Esophagus (tissue), 2 donors: ENCODE measurements around the gene SLC12A2. TPM values are rescaled to one million over a fixed set of nuclear protein-coding genes. Genes with fewer than 3 reads are reported as not detected.

Experiments used
- H3K27ac ChIP-seq, 2 donors: one replicate each; pipeline ENCODE4 v1.5.1; 2013; ENCODE audit warnings: low read depth in 2 of 2, mild to moderate bottlenecking in 2 of 2, inconsistent platforms in 1 of 2, low read length in 1 of 2, moderate library complexity in 1 of 2
- H3K27me3 ChIP-seq, 2 donors: one replicate each; pipeline ENCODE4 v1.6.1; 2013; ENCODE audit warnings: low read length in 2 of 2, control low read depth in 1 of 2, mild to moderate bottlenecking in 1 of 2; ENCODE audit not compliant: insufficient read depth in 2 of 2, control insufficient read depth in 1 of 2
- H3K36me3 ChIP-seq, 2 donors: one replicate each; pipeline ENCODE4 v1.6.1; 2013; ENCODE audit warnings: low read length in 1 of 2; ENCODE audit not compliant: control insufficient read depth in 2 of 2, insufficient read depth in 2 of 2
- H3K4me1 ChIP-seq, 2 donors: one replicate each; pipeline ENCODE4 v1.6.1; 2013; ENCODE audit warnings: low read length in 1 of 2; ENCODE audit not compliant: control insufficient read depth in 2 of 2, insufficient read depth in 2 of 2
- H3K4me3 ChIP-seq, 2 donors: one replicate each; pipeline ENCODE4 v1.5.1; 2013; ENCODE audit warnings: low read length in 2 of 2, mild to moderate bottlenecking in 2 of 2, low read depth in 1 of 2, moderate library complexity in 1 of 2
- H3K9me3 ChIP-seq, 2 donors: one replicate each; pipeline ENCODE4 v1.6.1; 2013; ENCODE audit warnings: mild to moderate bottlenecking in 2 of 2, low read depth in 1 of 2, low read length in 1 of 2, moderate library complexity in 1 of 2; ENCODE audit not compliant: control insufficient read depth in 2 of 2, insufficient read depth in 1 of 2
- WGBS, 2 donors: extraction: QIAGEN DNeasy Blood & Tissue Kit; methylation state at CpG; one replicate each; pipeline ENCODE4 v1.1.7; 2013; 5-methylcytosine and 5-hydroxymethylcytosine counted together
- polyA plus RNA-seq, 2 donors: library from polyadenylated mRNA; stranded (reverse); fragments of 200-250 nt; gene quantifications; one replicate each; pipeline ENCODE4 v1.2.3, GENCODE V29; 2013
- donor health status: healthy with polysubstance abuse.
- donor health status: Bipolar disorder and iron deficiency.

The SLC12A2 gene
- polyA plus RNA-seq, 2 donors: 1.2 to 2.0 TPM

DNA sequence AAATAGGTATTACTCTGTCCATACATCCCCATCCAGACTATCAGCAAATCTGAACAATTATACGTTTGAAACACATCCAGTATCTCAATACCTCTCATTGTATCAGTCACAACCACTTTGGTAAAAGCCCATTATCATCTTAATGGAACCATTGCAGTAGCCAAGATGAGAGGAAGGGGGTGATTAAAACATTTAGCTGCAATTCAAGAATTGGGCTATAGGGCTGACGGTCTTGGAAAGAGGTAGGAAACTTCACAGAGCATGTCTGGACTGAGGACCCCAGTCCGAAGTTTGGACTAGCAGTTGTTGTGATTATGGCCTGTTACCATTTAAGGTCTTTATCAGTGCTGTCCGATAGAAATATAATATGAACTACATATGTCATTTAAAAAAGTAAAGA lies 8.6 kb downstream of the SLC12A2 start:
- no peaks in the 10 kb centered on the region for H3K27me3 ChIP-seq

GRCh38 chr5:128093368-128093767 lies 9.8 kb downstream of the SLC12A2 start:
- H3K9me3 ChIP-seq: no peaks in the 10 kb centered on the region
- H3K36me3 ChIP-seq: no peaks in the 10 kb centered on the region
- H3K27me3 ChIP-seq: no peaks in the 10 kb centered on the region
- 82% methylated on average over 4 of the region's 4 CpGs for WGBS, 2 donors
- H3K4me1 ChIP-seq: no peaks in the 10 kb centered on the region
- no peak overlapping the region for H3K27ac ChIP-seq
- no peak overlapping the region for H3K4me3 ChIP-seq

More for the DNA sequence above, 8.6 kb downstream of the SLC12A2 start:
- Histone ChIP-seq H3K4me3 (no peak overlapping the region), H3K9me3 (no peaks in the 10 kb centered on the region), H3K36me3 (no peaks in the 10 kb centered on the region), H3K4me1 (no peaks in the 10 kb centered on the region), H3K27ac (no peak overlapping the region)
- 81 to 95% methylated on average over 4 of the region's 4 CpGs for WGBS, 2 donors

DNA sequence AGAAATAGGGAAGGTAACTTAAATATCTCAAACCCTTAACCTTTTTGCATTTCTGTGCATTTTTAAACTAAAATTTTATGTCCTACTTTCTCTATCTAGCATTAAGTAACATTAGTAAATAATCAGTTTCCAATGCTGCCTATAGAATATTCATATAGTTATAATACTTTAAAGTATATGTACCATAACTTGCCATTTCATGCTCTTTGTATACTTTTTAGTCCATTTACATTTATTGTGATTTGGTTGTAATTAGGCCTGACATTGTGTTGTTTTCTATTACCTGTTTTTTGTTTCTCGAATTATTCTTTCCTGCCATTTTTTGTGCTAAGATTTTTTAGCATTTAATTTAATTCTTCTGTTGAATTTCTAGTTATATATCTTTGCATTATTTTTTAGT lies 13.7 kb downstream of the SLC12A2 start:
- H3K27me3 ChIP-seq: no peaks in the 10 kb centered on the region
- no peak overlapping the region for H3K27ac ChIP-seq
- WGBS, 2 donors: 94 to 96% methylated on average over 1 of the region's 1 CpG

GRCh38 chr5:128097781-128098180 lies 14.2 kb downstream of the SLC12A2 start:
- Histone ChIP-seq H3K9me3 (no peaks in the 10 kb centered on the region), H3K4me3 (no peak overlapping the region), H3K4me1 (no peaks in the 10 kb centered on the region), H3K27ac (no peak overlapping the region), H3K27me3 (no peaks in the 10 kb centered on the region), H3K36me3 (no peaks in the 10 kb centered on the region)

More for the DNA sequence above, 13.7 kb downstream of the SLC12A2 start:
- Histone ChIP-seq H3K36me3 (no peaks in the 10 kb centered on the region), H3K4me1 (no peaks in the 10 kb centered on the region), H3K4me3 (no peak overlapping the region), H3K9me3 (no peaks in the 10 kb centered on the region)

GRCh38 chr5:128099944-128100343 lies 16.4 kb downstream of the SLC12A2 start:
- H3K27ac ChIP-seq: no peak overlapping the region
- H3K4me1 ChIP-seq: no peaks in the 10 kb centered on the region
- 77 to 78% methylated on average over 5 of the region's 5 CpGs for WGBS, 2 donors
- H3K4me3 ChIP-seq: no peak overlapping the region
- H3K36me3 ChIP-seq: no peaks in the 10 kb centered on the region
- no peaks in the 10 kb centered on the region for H3K9me3 ChIP-seq
- H3K27me3 ChIP-seq: no peaks in the 10 kb centered on the region

DNA sequence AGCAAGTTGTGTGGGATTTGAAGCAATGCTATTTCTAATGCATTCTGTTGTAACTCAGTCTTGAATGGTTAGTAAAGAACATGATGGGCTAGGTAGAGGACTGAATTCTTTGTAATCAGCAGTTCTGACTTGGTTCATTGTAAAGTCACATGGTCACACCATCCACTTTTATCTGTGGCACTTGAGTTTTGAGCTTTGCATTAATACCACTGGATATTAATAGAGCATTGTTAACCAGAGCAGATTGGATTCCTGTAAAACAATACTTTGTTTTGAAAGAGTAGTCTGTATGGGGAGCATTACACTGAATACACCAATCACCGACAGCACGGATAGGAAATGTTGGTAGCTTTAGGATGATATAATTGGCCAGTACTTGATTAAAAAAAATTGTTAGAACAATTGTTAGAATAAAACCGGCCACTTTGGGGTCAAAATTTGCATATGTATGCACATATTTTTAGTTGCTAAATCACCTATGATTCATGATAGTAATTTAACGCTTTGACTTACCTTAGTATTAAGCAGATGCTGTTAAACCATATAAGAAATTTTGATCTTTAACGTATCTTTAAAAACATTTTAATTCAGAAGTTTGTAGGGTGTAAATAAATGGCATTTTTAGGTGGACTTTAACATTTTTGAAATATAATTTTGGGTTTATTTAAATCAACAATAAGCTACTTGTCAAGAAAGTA lies 17.4 kb downstream of the SLC12A2 start:
- WGBS, 2 donors: 77 to 79% methylated on average over 5 of the region's 5 CpGs
- no peaks in the 10 kb centered on the region for H3K4me1 ChIP-seq
- no peaks in the 10 kb centered on the region for H3K9me3 ChIP-seq
- H3K27me3 ChIP-seq: no peaks in the 10 kb centered on the region
- H3K4me3 ChIP-seq: no peak overlapping the region
- no peaks in the 10 kb centered on the region for H3K36me3 ChIP-seq
- H3K27ac ChIP-seq: no peak overlapping the region

DNA sequence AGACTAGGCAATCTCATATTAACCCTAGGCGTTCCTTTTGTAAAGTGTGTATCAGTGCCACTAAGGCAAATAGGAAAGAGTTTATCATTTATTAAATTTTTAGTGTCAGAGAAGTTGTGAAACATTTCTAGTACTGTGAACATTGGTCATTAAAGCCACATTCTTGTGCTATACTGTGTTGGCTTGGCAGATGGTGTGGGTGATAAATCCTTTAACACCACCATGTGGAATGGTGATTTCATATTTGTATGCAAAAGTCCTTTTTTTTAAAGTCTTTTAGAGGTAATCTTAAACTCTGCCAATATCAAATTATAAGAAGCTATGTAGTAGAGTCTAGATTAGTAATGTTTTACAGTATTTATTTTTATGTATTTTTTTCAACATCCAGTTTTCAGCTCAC lies 18.1 kb downstream of the SLC12A2 start:
- Histone ChIP-seq H3K9me3 (no peaks in the 10 kb centered on the region), H3K27me3 (no peaks in the 10 kb centered on the region), H3K4me1 (no peaks in the 10 kb centered on the region), H3K4me3 (no peak overlapping the region), H3K27ac (no peak overlapping the region), H3K36me3 (no peaks in the 10 kb centered on the region)
- 83 to 89% methylated on average over 1 of the region's 1 CpG for WGBS, 2 donors

DNA sequence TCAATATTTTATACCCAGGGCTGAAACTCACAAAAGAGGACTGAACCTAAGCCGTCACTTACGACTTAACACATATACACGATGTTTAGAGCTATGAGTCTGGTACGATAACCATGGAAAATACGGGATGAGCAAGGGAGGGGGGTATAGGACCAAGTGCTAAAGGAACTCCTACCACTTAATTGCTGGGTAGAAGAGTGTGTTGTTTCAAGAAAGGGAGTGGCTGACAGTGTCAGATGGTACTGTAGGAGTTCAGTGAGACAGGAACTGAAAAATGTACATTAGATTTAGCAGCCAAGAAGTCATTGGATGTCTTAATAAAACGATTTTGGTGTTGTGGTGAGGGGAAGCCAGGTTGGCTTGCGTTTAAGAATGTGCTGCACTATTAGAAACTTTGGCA lies 21.6 kb downstream of the SLC12A2 start:
- WGBS, 2 donors: 78 to 85% methylated on average over 7 of the region's 7 CpGs
- Histone ChIP-seq H3K4me3 (no peak overlapping the region), H3K27ac (no peak overlapping the region), H3K9me3 (no peaks in the 10 kb centered on the region), H3K4me1 (no peaks in the 10 kb centered on the region), H3K36me3 (no peaks in the 10 kb centered on the region), H3K27me3 (no peaks in the 10 kb centered on the region)

DNA sequence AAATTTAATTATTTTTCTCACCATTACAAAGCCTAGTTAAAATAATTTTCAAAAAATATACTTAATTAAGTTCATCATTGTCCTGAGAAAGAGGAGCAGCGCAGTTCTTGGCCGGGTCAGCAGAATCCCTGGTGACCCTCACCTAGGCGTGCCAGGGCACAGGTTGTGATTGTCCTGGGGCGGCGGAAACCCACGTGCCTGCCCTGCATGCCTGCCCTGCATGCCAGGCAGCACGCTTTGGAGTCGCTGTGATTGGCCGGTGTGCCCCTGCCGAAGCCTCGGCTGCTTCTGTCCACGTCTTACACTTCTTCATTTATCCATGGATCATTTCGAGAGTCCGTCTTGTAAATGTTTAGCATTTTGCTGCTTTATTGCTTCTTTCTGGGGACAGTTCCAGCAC lies 25.6 kb downstream of the SLC12A2 start:
- 80 to 94% methylated on average over 14 of the region's 14 CpGs for WGBS, 2 donors
- H3K4me1 ChIP-seq: no peaks in the 10 kb centered on the region
- no peaks in the 10 kb centered on the region for H3K27me3 ChIP-seq
- H3K9me3 ChIP-seq: no peaks in the 10 kb centered on the region
- H3K27ac ChIP-seq: no peak overlapping the region
- H3K36me3 ChIP-seq: no peaks in the 10 kb centered on the region
- H3K4me3 ChIP-seq: no peak overlapping the region

DNA sequence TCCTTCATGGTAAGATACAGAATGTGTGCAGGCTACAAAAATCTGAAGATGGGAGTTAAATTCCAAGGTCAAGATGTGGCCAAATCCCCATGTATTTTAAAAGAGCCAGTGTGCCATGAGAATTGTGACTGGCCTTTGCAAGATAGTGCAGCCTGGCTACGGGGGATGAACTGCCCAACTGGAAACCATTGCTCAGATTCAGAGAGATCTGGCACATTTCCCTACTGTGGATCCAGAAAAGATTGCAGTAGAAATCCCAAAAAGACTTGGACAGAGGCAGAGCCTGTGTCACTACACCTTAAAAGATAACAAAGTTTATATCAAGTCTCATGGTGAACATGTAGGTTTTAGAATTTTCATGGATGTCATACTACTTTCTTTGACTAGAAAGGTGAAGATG lies 26.2 kb downstream of the SLC12A2 start:
- 90 to 93% methylated on average over 1 of the region's 1 CpG for WGBS, 2 donors
- H3K27me3 ChIP-seq: no peaks in the 10 kb centered on the region
- H3K4me1 ChIP-seq: no peaks in the 10 kb centered on the region
- no peaks in the 10 kb centered on the region for H3K36me3 ChIP-seq
- no peak overlapping the region for H3K27ac ChIP-seq
- no peak overlapping the region for H3K4me3 ChIP-seq
- no peaks in the 10 kb centered on the region for H3K9me3 ChIP-seq
